Activated CD4-positive, alpha-beta T cell treated with anti-CD3 and anti-CD28 coated beads for 48 hours (primary cell): ENCODE data around the gene SCMH1.

Source experiments
- DNase-seq: peaks from one replicate; pipeline ENCODE4 v3.0.0-alpha.2; 2020

Gene SCMH1

GRCh38 chr1:41021526-41022308 is 220.4 kb downstream of the SCMH1 start, which contains the start of gene SLFNL1:
Gene SLFNL1 (minus strand): TSS chr1:41021725. CDS start chr1:41020660, 1,065 bp downstream.
- no peak for DNase-seq

DNA sequence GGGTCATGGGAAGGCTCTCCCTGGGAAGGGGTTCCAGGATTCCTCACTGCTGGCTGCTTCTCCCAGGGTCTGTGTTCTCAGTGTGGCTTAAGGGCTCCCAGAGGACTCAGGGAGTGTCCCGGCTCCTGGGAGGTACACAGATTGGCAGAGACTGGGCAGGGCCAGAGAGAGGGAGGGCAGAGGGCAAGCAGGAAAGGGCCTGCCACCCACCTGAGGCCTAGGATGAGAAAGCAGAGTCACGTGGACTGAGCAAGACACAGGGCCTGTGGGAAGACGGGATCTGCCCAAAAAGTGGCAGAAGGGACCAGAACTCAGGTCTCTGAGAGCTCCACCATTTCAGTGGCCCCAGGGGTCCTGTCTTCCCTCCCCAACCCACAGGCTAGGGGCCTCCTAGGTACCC is 221.5 kb downstream of the SCMH1 start:
- no peak for DNase-seq

DNA sequence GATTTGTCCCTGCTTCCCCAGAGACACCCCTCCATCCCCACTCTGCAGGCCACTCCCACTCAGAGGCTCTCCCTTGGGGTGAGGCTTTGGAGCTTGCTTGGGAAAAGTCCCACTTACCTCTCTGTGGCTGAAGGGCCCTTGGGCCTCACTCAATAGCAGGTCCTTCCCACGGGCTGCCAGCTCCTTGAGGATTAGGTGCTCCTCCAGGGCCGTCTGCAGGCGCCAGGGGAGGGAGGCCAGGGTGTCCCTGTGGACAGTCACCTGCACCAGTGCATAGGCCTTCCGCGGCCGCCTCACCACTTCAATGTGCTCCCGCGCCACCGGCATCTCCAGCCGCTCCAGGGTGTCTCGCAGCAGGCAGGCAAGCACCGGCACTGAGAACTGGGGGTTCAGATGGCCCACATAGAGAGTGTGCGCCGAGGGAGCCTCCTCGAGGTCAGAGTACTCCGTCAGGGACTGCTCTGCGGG is 222.0 kb downstream of the SCMH1 start:
- no peak for DNase-seq

GRCh38 chr1:41019353-41019745 is 222.8 kb downstream of the SCMH1 start:
- no peak for DNase-seq

DNA sequence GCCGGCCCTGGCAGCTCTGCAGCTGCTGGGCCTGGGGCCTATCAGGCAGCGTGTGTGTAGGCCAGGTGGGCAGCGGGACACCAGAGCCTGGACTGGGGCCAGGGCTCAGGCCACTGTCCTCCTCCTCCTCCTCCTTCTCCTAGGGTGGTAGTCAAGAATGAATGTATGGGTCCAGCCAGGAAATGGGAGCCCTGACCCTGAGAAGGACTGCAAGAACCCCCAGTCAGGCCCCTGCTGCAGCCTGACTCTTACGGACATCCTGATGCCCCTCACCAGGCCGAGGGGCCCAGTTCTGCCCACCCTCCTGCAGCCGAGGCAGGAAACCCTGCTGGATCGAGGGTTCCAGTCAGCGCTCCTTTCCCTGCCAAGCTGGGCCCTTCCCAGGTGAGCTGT is 224.1 kb downstream of the SCMH1 start:
- no peak for DNase-seq

GRCh38 chr1:41017141-41018017 is 224.7 kb downstream of the SCMH1 start:
- DNase-seq, result no peak

DNA sequence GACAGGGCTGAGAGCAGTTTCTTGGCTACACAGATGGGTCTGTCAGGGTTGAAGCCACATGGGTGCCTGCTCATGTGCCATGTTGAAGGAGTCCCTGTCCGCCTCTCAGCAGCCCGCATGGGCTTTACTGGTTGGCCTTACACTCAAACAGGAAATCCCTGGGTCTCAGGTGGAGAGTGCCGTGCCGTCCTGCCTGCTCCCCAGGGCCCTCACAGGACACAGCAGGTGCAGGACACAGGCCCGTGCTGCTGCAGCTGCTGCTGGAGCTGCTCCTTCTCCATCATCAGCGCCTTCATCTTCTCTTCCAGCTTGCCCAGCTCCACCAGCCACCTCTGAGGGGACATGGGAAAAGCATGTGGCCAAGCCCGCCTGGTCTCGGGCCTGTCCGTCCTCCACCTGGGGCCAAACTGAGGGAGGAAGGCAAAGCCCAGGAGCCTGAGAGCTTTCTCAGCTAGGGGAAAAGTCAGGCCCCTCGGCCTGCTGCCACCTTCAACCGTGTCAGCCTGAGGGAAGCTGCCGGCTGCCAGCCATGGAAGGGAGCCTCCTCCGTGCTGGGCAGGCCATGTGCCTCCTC is 226.1 kb downstream of the SCMH1 start:
- DNase-seq, result no peak

- no peak for DNase-seq
Observed at GRCh38 chr1:41015281-41015896, 226.7 kb downstream of the SCMH1 start.

DNA sequence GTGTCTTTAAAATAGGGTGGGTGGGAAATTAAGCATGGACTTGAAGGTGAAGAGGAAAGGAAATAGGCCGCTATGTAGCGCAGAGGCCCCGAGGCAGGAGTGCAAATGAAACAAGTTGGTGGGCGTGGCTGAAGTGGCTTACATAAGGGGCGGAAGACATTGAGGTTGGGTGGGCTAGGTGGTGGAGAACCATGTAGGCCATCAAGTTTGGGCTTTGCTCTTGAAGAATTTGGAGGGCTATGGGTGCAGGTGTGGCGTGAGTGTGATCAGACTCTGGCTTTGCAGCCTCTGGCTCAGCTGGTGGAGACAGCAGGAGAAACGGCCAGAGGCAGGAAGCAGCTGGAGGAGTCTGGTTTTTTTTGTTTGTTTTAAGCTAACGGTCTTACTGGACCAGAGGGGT is 227.2 kb downstream of the SCMH1 start:
- no peak for DNase-seq

DNA sequence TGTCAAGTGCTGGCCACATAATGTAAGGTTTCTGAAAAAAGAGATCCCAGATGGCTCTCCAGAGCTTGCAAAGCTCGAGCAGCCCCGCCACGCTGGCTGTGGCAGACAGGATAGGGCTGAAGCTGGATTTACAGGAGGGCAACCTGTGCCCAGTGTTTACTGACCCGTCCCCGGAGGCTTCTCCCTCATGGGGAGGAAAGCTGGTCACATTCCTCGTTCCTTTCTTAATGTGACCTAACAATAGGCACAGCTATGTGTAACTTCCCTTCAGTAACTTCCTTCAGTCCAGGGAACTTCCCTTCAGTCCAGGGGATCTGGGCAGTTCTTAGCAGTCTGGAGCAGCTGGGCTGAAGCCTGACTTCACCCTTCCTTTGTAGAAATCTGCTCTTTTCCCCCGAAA is 228.3 kb downstream of the SCMH1 start:
- DNase-seq, result no peak

DNA sequence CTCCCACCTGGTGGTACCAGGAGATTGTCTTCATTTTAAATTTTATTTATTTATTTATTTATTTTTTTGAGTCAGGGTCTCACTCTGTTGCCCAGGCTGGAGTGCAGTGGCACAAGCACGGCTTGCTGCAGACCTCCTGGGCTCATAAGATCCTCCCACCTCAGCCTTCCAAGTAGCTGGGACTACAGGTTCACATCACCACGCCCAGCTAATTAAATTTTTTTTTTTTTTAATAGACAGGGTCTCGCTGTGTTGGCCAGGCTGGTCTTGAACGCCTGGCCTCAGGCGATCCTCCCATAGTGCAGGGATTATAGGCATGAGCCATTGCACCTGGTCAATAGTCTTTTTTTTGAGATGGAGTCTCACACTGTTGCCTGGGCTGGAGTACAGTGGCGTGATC is 229.1 kb downstream of the SCMH1 start:
- DNase-seq, result no peak

DNA sequence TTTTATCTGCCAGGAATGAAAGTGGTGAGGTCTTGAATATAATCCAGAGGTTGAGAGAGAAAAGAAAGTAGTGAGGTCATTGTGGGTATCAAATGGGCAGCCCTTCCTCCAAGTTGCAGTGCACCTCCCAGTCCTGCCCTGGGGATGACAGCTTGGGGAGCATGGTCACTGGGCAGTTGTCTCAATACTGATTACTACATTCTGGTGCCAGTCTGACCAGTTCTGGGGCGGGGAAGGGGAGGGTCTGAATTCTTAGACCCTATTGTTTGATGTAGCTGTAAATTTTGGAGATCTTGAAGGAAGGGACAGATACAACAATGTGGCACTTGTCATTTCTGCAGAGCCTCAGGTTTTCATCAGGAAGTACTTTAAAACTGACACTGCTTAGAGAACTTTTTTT is 231.8 kb downstream of the SCMH1 start:
- DNase-seq, result no peak

GRCh38 chr1:41009466-41009865 is 232.6 kb downstream of the SCMH1 start:
- DNase-seq, result no peak

- no peak for DNase-seq
Observed at GRCh38 chr1:41006942-41007865, 234.9 kb downstream of the SCMH1 start.

- DNase-seq, result no peak
Observed at GRCh38 chr1:41005876-41006275, 236.2 kb downstream of the SCMH1 start.

DNA sequence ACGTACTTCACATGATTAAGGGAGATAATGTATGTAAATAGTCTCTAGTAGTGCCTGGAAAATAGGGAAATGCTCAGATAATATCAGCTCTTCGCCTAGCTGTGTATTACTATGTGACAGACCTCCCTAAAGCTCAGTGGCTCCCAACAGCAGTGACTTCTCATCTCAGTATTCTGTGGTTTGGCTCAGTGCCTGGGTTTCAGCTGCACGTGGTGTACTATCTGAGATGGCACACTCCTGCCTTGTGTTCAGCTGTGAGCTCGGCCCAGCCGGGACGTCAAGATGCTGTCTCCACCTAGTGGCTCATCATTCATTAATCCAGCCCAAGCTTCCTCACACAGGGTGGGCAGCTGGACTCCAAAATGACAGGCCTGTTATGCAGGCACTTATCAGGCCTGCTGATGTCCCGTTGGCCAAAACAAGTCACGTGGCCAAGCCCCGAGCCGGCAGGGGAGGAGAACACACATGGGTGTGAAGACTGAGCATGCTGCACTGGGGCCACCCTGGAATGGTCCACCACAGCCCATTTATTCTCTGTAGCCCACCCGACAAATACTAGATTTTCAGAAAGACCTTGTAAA is 238.4 kb downstream of the SCMH1 start:
- peak; percentile 93 for DNase-seq

DNA sequence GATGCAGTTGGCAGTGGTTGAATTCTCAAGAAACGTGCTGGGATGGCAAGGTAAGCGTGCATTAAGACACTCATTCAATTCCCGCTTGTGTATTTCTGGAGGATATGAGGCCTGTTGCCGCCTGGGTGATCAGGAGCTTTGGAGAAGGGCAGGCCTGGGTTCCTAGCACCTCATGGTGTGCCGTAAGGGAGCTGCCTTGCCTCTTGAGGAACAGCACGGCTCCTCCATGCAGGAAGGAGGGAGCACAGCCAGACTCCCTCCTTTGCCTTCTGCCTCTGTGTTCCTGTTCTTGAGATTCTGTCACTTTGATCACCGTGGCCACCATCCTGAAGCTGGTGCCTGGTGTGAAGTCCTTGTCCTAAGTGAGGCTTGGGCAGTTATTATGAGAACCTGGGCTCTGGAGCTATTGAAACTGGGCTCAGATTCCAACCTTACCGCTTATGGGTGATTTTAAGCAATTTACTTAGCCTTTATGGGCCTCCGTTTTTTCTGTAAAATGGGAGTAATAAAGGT is 238.9 kb downstream of the SCMH1 start:
- DNase-seq, result no peak

DNA sequence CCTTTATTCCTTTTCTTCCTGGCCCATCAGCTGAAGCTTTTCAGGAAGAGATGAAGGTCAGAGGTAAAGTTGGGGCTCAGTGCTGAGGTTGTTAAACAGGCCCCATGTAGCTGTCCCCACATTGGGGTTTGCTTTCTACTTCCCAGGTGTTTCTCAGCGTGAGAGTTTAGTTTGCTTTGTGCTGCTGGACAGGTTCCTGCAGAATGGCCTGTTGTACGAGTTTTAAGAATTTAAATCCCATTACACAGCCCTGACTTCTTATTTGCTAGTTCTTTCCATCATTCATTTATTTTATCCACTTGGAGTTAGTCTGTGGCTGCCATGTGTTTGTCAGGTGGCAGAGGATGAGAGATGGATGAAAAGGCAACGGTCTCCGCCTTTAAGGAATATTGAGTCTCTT is 243.4 kb downstream of the SCMH1 start:
- DNase-seq, result no peak

GRCh38 chr1:40997096-40997495 is 245.0 kb downstream of the SCMH1 start:
- DNase-seq, result no peak

DNA sequence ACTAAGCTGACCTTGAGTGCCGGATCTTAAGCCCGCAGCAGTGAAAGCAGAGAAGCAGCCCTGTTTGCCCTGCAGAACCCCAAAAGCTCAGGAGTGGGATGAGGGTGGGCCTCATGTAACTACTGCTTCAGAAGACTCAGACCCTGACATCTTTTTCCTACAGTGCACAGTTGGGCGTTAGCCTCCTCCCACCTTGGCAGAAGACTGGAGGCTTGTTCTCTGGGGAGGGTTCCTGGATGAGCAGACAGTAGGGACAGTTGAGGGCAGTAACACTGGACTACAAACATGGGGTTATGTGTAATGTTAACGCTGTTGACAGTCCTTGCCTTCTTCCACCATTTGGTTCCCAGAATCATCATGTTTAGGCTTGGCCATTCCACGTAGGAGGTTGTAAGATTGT is 253.0 kb downstream of the SCMH1 start:
- no peak for DNase-seq

GRCh38 chr1:40988280-40988679 is 253.8 kb downstream of the SCMH1 start:
- DNase-seq, result no peak
